GM08714 (cell line): ENCODE results near the gene RIMS4.

Source experiments
- H3K4me3 ChIP-seq: fragments of 200-500 bp; sonication (Bioruptor generic); 2 replicates; pipeline ENCODE4 v1.5.1; 2014; ENCODE audit warnings: mild to moderate bottlenecking, low read length, inconsistent platforms
- ZNF274 ChIP-seq: IDR thresholded peaks from 2 replicates; pipeline ENCODE4 v1.6.1; 2012; ENCODE audit warnings: mild to moderate bottlenecking, low read depth, low read length

RIMS4 gene

DNA sequence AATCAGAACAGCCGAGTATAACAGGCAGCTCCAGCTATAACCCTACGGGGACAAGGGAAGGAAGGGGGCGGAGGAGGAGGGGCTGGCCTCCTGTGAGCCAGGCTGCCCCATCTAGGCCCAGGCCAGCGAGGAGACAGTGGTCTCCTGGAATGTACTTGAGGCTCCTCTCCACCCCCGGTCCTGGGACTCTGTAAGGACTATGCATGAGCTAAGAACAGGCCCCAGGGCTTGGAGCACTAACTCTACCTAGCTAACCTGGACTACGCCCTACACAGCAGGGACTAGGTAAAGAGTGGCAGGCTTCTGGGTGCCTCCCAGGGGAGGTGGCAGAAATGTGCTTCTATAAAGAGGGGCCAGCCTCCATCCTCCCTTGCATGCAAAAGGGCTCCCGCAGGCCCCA is 55.8 kb downstream of the RIMS4 start:
- TF ChIP-seq ZNF274 = no peak
- no peak overlapping the region for H3K4me3 ChIP-seq

DNA sequence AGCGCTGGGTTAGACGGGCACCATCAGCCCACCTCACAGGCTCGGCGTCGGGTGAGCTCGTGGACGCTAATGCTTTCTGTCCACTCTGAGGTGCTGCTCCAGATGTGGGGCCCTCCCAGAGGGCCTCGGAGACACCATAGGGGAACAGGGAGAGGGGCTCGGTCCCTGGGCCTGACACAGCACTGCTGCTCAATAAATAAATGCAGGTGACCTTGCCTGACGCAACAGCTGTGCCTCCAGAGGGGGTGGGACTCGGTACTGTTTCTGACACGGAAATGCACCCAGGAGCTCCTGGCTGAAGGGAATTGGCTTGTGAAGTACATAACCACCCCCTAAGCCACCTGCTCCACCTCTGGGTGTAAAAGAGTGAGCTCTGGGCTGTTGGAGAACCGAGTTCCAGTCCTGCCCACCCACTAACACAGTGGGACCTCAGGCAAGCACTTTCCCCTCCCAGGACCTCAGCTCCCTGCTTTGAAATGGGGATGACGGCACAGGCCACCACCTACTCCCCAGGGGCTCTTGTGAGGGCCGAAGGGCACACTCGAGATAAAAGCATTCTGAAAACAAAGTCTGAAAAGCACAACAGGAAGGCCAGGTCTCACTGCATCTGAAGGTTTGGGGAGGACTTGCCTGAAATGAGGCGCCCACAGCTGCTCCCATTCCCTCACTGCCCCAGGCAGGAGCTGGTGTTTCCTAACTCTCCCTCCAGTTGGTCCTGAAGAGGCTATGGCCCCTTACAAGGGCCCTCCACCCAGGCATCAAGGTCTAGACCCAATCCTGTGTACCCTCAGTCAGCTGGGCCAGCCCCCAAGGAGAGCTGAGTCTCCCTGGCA is 58.0 kb downstream of the RIMS4 start:
- TF ChIP-seq ZNF274 = no peak
- no peak overlapping the region for H3K4me3 ChIP-seq

DNA sequence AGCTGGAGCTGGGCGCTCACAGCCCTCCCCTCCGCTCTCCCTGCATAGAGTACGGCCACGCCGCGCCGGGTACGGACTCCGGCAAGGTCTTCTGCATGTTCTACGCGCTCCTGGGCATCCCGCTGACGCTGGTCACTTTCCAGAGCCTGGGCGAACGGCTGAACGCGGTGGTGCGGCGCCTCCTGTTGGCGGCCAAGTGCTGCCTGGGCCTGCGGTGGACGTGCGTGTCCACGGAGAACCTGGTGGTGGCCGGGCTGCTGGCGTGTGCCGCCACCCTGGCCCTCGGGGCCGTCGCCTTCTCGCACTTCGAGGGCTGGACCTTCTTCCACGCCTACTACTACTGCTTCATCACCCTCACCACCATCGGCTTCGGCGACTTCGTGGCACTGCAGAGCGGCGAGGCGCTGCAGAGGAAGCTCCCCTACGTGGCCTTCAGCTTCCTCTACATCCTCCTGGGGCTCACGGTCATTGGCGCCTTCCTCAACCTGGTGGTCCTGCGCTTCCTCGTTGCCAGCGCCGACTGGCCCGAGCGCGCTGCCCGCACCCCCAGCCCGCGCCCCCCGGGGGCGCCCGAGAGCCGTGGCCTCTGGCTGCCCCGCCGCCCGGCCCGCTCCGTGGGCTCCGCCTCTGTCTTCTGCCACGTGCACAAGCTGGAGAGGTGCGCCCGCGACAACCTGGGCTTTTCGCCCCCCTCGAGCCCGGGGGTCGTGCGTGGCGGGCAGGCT is 60.1 kb downstream of the RIMS4 start:
- H3K4me3 ChIP-seq = no peak overlapping the region
- TF ChIP-seq ZNF274 = no peak

DNA sequence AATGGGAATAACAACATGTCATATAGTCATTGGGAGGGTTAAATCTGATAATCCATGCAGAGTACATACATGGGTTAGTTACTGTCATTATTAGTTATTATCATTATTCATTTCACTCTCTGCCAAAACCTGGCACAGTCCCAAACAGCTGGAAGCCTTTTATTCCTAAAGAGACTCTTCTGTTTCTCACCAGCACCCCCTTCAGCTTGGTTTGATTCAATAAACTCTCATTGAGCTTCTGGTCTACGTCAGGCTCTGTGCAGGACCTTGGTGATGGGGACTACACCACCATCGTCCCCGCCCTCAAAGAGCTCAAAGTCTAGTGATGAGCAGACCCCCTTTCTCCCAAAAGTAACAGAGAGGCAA is 62.4 kb downstream of the RIMS4 start:
- H3K4me3 ChIP-seq = no peak overlapping the region
- no peak for TF ChIP-seq ZNF274

DNA sequence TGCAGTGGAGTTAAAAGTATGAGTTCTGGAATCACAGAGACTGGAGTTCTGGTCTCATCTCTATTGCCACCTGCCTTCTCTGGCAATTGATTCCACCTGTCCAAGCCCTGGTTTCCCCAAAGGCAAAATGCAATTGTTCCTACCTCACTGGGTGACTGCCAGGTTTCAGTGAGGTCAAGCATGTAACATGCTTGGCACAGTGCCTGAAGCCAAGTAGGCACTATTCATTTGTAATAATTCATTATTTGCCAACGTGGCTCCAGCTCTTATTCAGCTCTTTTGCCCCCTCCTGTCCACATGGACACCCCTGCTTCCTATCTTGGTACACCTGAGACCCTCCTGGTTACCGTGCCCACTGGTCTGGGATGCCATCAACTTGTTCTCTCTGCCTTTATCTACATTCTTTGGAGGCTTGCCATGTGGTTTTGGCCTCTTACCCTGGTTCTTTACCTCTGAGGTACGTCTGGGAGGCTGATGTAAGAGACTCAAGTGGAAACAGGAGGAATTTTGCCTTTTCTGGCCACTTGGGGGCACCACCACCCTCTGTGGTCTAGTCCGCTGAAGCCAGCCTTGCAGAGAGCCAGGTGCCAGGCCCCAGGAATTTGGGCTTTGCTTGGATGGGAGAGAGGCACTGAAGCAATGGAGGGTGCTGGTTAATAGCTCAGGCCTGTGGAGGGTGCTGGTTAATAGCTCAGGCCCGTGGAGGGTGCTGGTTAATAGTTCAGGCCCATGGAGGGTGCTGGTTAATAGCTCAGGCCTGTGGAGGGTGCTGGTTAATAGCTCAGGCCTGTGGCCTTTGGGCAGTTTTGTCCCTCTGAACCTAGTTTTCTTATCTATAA is 63.0 kb downstream of the RIMS4 start:
- H3K4me3 ChIP-seq = no peak overlapping the region
- no peak for TF ChIP-seq ZNF274

DNA sequence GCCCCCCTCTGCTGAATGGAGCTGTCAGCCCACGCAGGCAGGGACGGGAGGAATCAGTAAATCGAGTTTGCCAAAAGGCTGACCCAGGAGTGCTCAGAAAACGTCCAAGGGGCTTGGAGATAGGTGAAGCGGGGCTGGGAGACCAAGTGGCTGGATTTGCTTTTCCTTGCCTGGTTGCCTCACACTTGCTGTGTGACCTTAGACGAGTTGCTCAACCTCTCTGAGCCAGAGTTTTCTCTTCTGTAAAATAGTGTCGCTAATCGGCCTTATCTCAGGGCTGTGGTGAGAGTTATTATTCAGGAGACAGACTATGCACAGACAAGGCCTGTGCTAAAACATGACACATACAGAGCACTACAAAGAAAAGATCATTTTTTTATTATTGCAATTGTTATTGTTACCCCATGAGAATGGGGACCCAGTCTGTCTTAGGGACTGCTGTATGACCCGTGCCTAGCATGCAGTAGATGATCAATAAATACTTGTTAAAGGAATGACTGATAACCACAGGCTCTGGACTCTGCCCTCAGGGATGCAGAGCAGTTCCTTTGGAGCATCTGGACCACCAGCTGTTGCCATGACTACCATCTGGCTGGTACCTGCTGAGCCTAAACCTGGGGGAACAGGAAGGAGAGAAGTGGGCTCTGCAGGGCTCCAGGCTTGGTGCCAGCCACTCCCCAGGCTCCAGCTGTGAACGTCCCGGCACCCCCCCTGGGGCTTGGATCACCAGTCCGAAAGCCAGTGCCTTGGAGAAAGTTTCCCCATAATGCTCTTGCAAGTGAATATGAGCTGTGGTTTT is 63.8 kb downstream of the RIMS4 start:
- no peak for TF ChIP-seq ZNF274
- no peak overlapping the region for H3K4me3 ChIP-seq

DNA sequence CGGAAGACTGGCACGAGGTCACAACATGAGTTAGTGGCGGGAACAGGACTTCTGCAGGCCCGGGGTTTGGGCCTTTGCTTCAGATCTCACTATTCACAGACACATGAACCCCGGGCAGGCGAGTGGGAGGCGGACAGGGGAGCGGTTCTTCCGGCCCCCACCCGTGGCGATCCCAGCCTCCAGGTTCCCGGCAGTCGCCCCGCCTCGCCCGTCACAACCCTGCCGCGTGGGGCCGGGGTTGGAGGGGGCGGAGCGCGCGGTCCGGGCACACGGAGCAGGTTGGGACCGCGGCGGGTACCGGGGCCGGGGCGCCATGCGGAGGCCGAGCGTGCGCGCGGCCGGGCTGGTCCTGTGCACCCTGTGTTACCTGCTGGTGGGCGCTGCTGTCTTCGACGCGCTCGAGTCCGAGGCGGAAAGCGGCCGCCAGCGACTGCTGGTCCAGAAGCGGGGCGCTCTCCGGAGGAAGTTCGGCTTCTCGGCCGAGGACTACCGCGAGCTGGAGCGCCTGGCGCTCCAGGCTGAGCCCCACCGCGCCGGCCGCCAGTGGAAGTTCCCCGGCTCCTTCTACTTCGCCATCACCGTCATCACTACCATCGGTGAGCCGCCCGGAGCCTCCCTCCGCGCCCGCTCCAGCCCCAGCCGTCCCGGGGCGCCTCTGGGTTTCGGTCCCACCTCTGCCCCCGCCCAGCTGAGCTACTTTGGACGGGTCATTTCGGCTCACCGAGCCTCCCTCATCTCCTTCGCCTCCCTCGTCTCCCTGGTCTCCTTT is 64.6 kb downstream of the RIMS4 start, which contains the start of gene KCNK15:
TSS of gene KCNK15 (plus strand) at position 268 of the 769 bp plus-strand sequence. CDS start at position 314, 46 bp downstream.
- TF ChIP-seq ZNF274 = no peak
- H3K4me3 ChIP-seq = no peak within 1 kb of the TSS; the same call in 1 of the 2 replicates

DNA sequence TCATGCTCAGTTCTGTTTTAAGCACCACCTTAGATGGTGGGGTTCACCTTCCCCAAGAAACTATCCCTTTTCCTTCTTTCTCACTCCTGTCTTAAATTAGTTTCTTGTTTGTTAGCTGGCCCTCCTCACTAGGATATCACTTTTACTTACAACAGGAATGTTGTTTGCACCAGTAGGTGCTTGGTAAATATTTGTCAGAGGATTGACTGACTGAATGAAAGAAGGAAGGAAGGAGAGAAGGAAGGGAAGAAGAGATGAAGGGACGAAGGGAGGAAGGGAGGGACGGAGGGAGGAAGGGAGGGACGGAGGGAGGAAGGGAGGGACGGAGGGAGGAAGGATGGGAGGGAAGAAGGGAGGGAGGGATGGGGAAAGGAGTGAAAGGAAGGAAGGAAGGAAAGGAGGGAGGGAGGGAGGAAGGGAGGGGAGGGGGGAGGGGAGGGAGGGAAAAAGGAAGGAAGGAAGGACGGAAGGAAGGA is 65.2 kb downstream of the RIMS4 start:
- no peak overlapping the region for H3K4me3 ChIP-seq
- no peak for TF ChIP-seq ZNF274

DNA sequence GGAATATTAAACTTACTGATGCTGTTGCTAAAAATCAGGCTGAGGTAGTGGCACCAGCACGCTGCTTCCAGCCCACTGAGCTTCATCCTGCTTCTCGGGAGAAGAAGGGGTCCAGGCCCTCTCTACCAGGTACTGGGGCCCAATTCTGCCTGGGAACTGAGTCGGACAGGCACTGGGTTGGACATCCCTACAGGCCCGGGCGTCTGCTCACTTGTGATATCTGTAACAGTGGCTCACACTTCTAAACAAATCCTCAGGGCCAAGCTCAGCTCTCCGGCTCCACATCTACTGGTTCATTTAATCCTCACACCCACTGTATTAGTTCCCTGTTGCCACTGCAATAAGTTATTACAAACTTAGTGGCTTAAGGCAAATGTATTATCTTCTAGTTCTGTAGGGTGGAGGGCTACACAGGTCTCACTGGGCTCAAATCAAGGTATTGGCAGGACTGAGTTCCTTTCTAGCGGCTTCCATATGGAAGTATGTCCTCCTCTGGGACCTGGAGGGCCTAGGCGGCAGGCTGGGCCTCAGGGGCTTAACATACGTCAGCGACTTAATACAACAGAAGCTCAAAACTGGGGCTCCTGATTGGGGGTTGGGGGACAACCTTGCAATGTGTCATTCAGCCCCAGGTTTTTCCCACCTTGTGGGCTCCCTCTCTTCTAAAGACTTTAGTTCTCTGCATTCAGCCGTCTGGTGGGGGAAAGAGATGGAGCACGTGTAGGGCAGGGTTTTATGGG is 66.3 kb downstream of the RIMS4 start:
- no peak for TF ChIP-seq ZNF274

DNA sequence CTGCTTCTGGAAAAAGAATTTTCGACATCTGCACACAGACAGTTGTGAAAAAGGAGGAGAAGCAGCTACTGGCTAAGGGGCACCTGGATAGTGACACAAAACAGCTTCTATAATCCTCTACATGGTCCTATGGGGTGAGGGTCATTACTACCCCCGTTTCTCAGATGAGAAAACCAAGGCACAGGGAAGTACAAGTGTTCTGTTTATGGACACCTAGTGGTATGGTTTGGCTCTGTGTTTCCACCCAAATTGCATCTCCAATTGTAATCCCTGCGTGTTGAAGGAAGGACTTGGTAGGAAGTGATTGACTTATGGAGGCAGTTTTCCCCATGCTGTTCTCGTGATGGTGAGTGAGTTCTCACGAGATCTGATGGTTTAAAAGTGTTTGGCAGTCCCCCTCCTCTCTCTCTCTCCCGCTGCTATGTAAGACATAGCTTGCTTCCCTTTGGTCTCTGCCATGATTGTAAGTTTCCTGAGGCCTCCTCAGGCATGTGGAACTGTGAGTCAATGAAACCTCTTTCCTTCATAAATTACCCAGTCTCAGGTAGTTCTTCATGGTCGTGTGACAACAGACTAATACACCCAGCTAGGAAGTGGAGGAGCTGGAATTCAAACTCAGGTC is 67.2 kb downstream of the RIMS4 start:
- TF ChIP-seq ZNF274 = no peak
- H3K4me3 ChIP-seq = no peak overlapping the region

More for the DNA sequence above, 66.3 kb downstream of the RIMS4 start:
- no peak overlapping the region for H3K4me3 ChIP-seq

DNA sequence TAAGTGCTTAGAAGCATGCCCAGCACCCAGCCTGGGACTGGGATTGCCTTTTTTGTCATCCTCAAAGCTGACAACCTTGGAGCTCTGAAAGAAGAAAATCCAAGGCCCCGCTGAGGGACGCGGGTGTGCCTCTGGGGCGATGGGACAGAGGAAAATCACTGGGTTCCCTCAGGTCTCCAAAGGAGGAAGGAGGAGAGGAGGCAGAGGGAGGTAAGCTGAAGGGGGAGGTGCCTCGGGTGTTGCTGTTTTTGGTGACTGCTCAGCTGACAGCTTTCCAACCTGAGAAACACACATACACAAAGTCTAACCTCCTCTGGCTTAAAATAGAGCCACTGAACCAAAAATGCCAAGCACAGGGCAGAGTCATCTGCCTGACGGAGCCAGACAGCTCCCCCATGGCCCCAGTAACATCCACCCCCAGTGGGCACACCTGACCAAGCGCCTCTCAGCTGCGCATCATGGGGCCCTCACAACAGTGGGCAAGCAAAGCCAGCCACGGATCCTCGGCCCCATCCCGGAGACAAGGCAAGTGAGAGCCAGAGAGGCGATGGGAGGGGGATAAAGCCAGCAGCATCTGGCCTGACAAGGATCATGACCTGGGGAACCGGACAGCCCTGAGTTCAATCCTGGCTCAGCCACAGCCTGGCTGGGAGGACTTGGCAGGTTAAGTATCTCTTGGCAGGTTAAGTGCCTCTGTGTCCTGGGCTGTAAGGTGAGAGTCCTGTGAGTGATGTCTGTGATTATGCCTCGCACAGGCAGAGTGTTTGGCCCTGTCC is 67.9 kb downstream of the RIMS4 start:
- TF ChIP-seq ZNF274 = no peak

DNA sequence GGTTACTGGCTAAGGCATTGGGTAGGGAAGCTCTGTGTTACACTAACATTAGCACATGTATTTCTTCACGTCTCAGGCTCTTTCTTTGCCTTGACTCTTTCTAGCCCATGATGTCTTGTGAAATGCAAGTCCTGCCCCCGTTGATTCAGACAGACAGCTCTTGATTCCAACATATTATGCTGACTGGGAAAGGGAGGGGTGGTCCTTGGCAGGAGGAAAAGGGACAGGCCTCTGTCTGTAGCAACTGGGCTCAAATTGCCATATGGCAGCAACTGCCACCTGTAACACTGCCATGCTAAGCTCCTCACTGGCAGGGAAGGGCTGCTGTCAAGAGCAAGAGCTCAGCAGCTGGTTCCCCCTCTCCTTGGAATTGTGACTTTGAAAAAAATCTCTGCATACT is 70.4 kb downstream of the RIMS4 start:
- TF ChIP-seq ZNF274 = no peak
- no peak overlapping the region for H3K4me3 ChIP-seq

More for the DNA sequence above, 67.9 kb downstream of the RIMS4 start:
- H3K4me3 ChIP-seq = no peak overlapping the region
